ENCODE results near the gene FLVCR1. TPM values are rescaled to one million over a fixed set of nuclear protein-coding genes. Genes with fewer than 3 reads are reported as not detected.
"Not testable (repeated sequence)": the region's sequence is repeated elsewhere in the genome, so short reads cannot be mapped to it uniquely, and the experiment has no call there.

Gene FLVCR1
- total and polyA plus RNA-seq, 10 donors = 3.6 to 10.7 (median 8.0) TPM

DNA sequence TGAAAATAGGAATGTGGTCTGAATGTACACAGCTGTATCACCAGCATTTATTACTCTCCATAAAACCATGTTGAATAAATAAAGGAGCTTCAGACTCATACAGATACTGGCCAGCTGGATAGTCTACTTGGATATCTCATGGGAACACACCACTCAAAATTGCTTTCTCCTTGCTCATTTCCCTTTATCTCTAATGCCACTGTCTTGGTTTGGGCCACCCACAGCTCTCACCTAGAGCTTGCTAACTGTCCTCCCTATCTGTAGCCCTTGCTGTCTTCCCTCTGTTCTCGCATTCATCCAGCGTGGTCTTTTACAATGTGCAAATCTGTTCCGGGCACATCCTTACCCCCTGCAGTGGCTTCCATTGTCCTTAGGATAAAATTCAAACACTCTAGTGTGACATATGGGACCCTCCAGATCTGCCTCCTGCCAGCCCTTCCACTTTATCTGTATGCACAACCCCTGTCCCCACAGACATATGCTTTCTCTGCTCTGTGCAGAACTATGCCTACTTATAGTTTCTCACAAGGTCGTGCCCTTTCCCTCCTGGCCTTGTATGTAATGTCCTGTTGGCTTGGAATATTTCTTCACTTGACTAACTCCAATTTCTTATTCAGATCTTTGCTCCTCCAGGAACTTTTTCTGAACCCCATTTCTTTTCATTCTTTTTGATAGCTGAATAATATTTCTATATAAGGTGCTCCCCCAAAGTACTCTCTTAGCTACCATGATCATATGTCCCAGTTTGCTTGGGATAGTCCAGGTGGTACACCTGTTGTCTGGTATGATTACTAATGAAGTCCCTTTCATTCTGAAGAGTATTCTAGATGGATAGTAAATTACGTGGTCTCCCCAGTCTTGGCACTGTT, 2.9 kb downstream of the FLVCR1 start:
- peaks cover 16 to 71% (median 42%) of the 10 kb centered on the region in 6 donors for H3K4me1 ChIP-seq
- H3K9me3 ChIP-seq = no peaks in the 10 kb centered on the region
- WGBS, 5 donors = 76 to 88% (median 84%) methylated on average over 5 of the region's 5 CpGs
- peaks cover 0 to 22% (median 5%) of the 10 kb centered on the region in 6 donors for H3K36me3 ChIP-seq
- intact Hi-C loops (cut with DNase I; ENCODE audit: low total_unique reads) = no loop called here
- H3K27ac ChIP-seq = peak overlapping the region in 1 of 8 donors; percentile 36
- no peaks in the 10 kb centered on the region for H3K27me3 ChIP-seq (replicated peaks in 1 of 7)
- no peak for DNase-seq
- TF ChIP-seq, protein P1, sequence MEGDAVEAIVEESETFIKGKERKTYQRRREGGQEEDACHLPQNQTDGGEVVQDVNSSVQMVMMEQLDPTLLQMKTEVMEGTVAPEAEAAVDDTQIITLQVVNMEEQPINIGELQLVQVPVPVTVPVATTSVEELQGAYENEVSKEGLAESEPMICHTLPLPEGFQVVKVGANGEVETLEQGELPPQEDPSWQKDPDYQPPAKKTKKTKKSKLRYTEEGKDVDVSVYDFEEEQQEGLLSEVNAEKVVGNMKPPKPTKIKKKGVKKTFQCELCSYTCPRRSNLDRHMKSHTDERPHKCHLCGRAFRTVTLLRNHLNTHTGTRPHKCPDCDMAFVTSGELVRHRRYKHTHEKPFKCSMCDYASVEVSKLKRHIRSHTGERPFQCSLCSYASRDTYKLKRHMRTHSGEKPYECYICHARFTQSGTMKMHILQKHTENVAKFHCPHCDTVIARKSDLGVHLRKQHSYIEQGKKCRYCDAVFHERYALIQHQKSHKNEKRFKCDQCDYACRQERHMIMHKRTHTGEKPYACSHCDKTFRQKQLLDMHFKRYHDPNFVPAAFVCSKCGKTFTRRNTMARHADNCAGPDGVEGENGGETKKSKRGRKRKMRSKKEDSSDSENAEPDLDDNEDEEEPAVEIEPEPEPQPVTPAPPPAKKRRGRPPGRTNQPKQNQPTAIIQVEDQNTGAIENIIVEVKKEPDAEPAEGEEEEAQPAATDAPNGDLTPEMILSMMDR (IDR thresholded peaks at IDR 0.05 in 8 of 11, conservative IDR thresholded peaks at IDR 0.05 in 3 of 11) = no peak
- TF ChIP-seq POLR2AphosphoS5 (IDR thresholded peaks at IDR 0.05) = no peak
- TF ChIP-seq POLR2A (IDR thresholded peaks at IDR 0.05) = no peak
- H3K4me3 ChIP-seq = peak overlapping the region in 1 of 8 donors; percentile 1

DNA sequence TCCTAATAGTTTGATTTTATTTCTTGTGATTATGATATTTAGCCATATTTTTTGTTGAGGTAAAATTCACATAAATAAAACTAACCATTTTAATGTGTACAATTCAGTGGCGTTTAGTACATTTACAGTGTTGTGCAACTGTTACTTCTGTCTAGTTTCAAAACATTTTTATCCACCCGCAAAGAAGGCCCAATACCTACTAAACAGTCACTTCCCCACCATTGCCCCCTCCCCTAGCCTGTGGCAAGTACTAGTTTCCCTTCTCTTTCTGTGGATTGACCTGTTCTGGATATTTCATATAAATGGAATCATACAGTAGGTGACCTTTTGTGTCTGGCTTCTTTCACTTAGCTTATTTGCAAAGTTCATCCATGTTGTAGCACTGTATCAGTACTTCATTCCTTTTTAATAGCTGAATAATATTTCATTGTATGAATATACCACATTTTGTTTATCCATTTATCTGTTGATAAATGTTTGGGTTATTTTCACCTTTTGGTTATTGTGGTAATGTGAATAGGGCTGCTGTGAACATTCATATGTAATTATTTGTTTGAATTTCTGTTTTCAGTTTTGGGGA, 4.1 kb downstream of the FLVCR1 start:
- Histone ChIP-seq H3K4me3 (no peak overlapping the region), H3K9me3 (no peaks in the 10 kb centered on the region), H3K4me1 (peaks cover 9 to 59% (median 36%) of the 10 kb centered on the region in 6 donors), H3K36me3 (peaks cover 0 to 35% (median 5%) of the 10 kb centered on the region in 6 donors), H3K27me3 (replicated peaks in 1 of 7) (no peaks in the 10 kb centered on the region), H3K27ac (peak overlapping the region in 2 of 8 donors; percentile 14 to 36)
- intact Hi-C loops (cut with DNase I; ENCODE audit: low total_unique reads) = no loop called here
- TF ChIP-seq POLR2AphosphoS5 (IDR thresholded peaks at IDR 0.05) (no peak), POLR2A (IDR thresholded peaks at IDR 0.05) (no peak)
- TF ChIP-seq, protein P1 (IDR thresholded peaks at IDR 0.05 in 8 of 11, conservative IDR thresholded peaks at IDR 0.05 in 3 of 11) = no peak
- DNase-seq = no peak
- WGBS, 5 donors = 39 to 92% (median 66%) methylated on average over 2 of the region's 2 CpGs

DNA sequence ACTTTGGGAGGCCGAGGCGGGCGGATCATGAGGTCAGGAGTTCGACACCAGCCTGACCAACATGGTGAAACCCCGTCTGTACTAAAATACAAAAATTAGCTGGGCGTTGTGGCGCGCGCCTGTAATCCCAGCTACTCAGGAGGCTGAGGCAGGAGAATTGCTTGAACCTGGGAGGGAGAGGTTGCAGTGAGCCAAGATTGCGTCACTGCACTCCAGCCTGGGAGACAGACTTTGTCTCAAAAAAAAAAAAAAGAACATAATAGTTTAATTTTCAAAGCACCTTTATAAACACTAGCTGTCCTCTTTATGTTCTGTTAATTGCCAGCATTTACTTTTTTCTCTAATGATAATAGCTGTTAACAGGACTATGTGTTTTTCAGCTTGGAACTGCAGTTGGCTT, 5.3 kb downstream of the FLVCR1 start:
- H3K27ac ChIP-seq; H3K4me3 ChIP-seq; intact Hi-C loops (cut with DNase I; ENCODE audit: low total_unique reads); H3K27me3 ChIP-seq (replicated peaks in 1 of 7); H3K9me3 ChIP-seq; DNase-seq: not testable (repeated sequence)
- H3K4me1 ChIP-seq = peaks cover 7 to 55% (median 33%) of the 10 kb centered on the region in 6 donors
- 86 to 96% (median 92%) methylated on average over 10 of the region's 10 CpGs for WGBS, 5 donors
- peaks cover 0 to 46% (median 9%) of the 10 kb centered on the region in 6 donors for H3K36me3 ChIP-seq

DNA sequence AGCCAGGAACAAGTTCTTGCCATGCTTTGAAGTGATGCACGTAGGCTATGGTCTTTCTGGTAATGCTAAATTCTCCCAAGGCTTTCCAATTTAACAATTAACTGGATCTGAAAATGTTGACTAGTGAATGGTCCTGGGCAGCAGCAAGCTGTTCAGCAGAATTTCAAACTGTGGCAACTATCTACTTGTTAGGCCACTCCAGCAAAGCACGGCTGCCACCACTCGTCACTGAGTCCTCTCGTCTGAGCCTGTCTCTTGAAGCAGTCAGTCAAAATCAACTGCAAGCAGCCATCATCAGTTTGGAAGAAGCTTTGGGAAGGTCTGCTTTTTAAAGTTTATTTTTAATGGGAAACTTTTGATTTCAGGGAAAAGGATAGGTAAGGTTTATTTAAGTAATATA, 6.1 kb downstream of the FLVCR1 start:
- WGBS, 5 donors = 92 to 96% (median 94%) methylated on average over 4 of the region's 4 CpGs
- TF ChIP-seq, protein P1 (IDR thresholded peaks at IDR 0.05 in 8 of 11, conservative IDR thresholded peaks at IDR 0.05 in 3 of 11) = no peak
- TF ChIP-seq POLR2AphosphoS5 (IDR thresholded peaks at IDR 0.05) = no peak
- no peak for TF ChIP-seq POLR2A (IDR thresholded peaks at IDR 0.05)
- no peaks in the 10 kb centered on the region for H3K27me3 ChIP-seq (replicated peaks in 1 of 7)
- H3K4me1 ChIP-seq = peaks cover 3 to 47% (median 27%) of the 10 kb centered on the region in 6 donors
- intact Hi-C loops (cut with DNase I; ENCODE audit: low total_unique reads) = no loop called here
- H3K4me3 ChIP-seq = no peak overlapping the region
- peaks cover 0 to 54% (median 9%) of the 10 kb centered on the region in 6 donors for H3K36me3 ChIP-seq
- H3K9me3 ChIP-seq = no peaks in the 10 kb centered on the region
- H3K27ac ChIP-seq = no peak overlapping the region
- DNase-seq = no peak

Measured in spleen (tissue), 11 donors.